ENCODE data around the gene IMPDH1.

IMPDH1 gene

GRCh38 chr7:128434413-128435326, 24.9 kb upstream of the IMPDH1 start:
- no peak for FAIRE-seq

GRCh38 chr7:128431754-128432153, 22.0 kb upstream of the IMPDH1 start:
- no peak for FAIRE-seq

- FAIRE-seq = no peak
Observed at GRCh38 chr7:128431221-128431620, 21.4 kb upstream of the IMPDH1 start.

GRCh38 chr7:128430207-128430606, 20.4 kb upstream of the IMPDH1 start:
- FAIRE-seq = no peak

- no peak for FAIRE-seq
Observed at GRCh38 chr7:128427289-128427891, 17.6 kb upstream of the IMPDH1 start.

GRCh38 chr7:128425850-128426249, 16.1 kb upstream of the IMPDH1 start:
- no peak for FAIRE-seq

GRCh38 chr7:128424686-128425275, 15.0 kb upstream of the IMPDH1 start:
- FAIRE-seq = no peak

- FAIRE-seq = no peak
Observed at GRCh38 chr7:128422842-128423241, 13.1 kb upstream of the IMPDH1 start.

- FAIRE-seq = no peak
Observed at GRCh38 chr7:128422037-128422436, 12.3 kb upstream of the IMPDH1 start.

- no peak for FAIRE-seq
Observed at GRCh38 chr7:128421384-128421783, 11.6 kb upstream of the IMPDH1 start.

GRCh38 chr7:128420773-128421172, 11.0 kb upstream of the IMPDH1 start:
- FAIRE-seq = no peak

- FAIRE-seq = no peak
Observed at GRCh38 chr7:128419257-128419656, 9.5 kb upstream of the IMPDH1 start.

- FAIRE-seq = no peak
Observed at GRCh38 chr7:128417071-128417470, 7.3 kb upstream of the IMPDH1 start.

GRCh38 chr7:128415217-128415785, 5.5 kb upstream of the IMPDH1 start:
- no peak for FAIRE-seq

GRCh38 chr7:128410451-128410753, 620 bp upstream of the IMPDH1 start:
- no peak for FAIRE-seq

- no peak for FAIRE-seq
Observed at GRCh38 chr7:128408709-128409595, 830 bp downstream of the IMPDH1 start.

GRCh38 chr7:128407751-128408708, 1.8 kb downstream of the IMPDH1 start:
- FAIRE-seq = no peak

- FAIRE-seq = no peak
Observed at GRCh38 chr7:128407233-128407589, 2.6 kb downstream of the IMPDH1 start.

- no peak for FAIRE-seq
Observed at GRCh38 chr7:128406314-128407232, 3.2 kb downstream of the IMPDH1 start.
